SKM-1 (cell line): ENCODE results near the gene NCKAP5.
"Not testable (repeated sequence)": the region's sequence is repeated elsewhere in the genome, so short reads cannot be mapped to it uniquely, and the experiment has no call there.

Source experiments
- DNase-seq: peaks from one replicate; lab custom pipeline; 2025; ENCODE audit not compliant: unreplicated experiment; lab: John Stamatoyannopoulos, UW

NCKAP5 gene

GRCh38 chr2:133525090-133525489, 43.2 kb downstream of the NCKAP5 start:
- DNase-seq: no peak

DNA sequence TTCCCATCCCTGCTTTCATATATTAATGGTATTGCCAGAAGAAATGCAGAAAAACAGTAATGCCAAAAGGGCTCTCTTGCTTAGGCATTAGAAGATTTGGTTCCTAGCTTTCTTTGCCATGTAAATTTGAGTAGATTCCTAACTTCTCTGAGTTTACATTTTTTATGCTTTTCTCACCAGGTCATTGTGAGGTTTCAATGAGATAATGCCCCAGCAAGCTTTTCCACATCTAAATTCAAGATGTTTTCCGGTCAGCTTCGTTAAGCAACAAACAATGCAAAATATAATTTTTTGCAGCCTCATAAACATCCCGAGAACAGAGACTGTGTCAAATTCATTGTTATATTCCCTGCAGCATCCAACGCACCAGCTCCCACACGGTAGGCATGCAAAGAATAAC, 44.9 kb downstream of the NCKAP5 start:
- DNase-seq: no peak

- DNase-seq: no peak
These were observed 46.1 kb downstream of the NCKAP5 start for GRCh38 chr2:133522204-133522603.

- DNase-seq: no peak
These were observed 47.0 kb downstream of the NCKAP5 start for GRCh38 chr2:133521146-133521745.

GRCh38 chr2:133519677-133520076, 48.6 kb downstream of the NCKAP5 start:
- not testable (repeated sequence) for DNase-seq

DNA sequence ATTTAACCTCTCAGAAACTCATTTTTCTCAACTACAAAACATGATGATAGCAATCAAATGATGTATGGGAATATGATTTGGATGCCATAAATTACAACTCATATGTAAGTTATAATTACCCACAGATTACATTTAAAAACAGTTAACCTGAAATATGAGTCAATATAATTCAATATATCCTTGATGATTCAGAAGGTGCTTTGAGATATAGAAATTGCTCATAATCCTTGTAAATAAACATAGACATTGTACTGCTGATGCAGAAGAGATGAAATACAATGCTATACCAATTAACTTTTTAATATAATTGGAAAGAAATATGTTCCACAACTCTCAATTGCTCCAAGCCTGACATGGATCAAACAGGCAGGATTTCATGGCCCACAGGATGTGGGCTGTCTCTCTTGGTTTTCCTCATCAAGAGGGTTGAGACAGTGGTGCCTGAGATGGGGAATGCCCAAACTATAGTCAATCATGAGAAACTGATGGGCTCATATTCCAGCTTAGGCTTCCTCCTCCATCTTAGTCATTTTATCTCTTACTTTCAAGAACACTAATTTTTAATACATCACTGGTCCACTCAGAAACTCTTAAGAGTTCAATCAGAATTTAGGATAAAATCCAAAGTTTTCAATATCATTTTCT, 49.4 kb downstream of the NCKAP5 start:
- DNase-seq: no peak

DNA sequence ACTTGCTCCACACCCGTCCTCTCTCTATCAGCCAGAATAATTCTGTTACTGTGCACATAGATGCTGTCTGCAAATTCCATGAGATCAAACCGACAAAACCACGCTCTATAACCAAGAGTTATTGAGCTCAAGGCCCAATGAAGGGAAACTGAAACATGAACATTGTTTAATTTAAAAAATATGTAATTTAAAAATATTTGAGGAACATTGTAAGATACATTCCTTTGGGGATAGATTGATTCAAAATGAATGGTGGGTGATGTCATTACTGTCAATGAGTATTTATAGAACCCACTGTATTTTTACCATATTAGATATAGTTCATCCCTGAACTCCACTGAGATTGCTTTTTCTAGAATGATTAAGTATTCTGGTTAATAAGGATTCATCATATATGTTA, 50.4 kb downstream of the NCKAP5 start:
- DNase-seq: no peak

DNA sequence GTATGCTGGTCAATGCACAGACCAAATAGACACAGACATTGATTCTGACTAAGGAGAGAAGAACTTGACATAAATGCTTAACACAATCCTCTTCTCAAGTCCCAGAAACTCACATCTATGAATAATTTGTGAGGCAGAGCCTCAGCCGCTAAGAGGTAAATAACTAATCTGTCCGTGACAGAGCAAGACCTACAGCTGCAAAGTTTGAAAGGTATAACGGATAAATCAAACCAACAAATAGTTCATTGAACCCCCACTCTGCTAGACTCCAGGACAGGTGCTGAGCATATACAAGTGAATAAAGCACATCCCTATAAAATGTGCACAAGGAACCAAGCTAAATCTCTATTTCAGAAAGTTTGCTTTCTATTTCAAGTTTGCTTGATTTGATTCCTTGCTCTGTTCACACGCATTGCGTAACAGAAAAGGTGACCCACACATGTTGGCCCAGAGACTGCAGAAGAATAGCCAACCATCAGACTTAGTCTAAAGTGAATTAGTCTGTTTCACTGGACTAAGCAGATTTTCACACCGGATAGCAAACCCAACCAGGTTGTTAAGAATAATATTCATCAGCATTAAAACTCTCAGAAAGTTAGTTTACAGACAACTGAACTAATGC, 51.7 kb downstream of the NCKAP5 start:
- DNase-seq: no peak

GRCh38 chr2:133515271-133515670, 53.0 kb downstream of the NCKAP5 start:
- no peak for DNase-seq

- no peak for DNase-seq
These were observed 54.4 kb downstream of the NCKAP5 start for GRCh38 chr2:133513893-133514292.

- DNase-seq: no peak
These were observed 56.1 kb downstream of the NCKAP5 start for GRCh38 chr2:133512121-133512520.

DNA sequence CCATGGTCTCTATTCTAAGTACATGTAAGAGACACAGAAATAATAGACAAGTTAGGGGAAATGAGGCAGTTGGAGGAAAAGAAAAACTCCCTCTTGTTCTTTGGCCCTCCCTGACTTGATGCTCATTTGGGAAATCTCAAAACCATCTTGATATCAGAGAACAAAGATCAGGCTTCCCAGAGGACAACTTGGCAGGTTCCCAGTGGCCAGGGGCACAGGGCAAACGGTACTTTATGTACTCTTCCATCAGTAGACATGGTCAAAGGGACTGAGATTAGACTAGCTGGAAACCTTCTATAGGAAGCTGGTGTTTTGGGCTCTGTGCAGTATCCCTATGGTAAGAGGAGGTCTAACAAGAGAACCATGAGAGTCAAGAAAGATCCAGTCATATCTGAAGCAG, 56.6 kb downstream of the NCKAP5 start:
- no peak for DNase-seq

DNA sequence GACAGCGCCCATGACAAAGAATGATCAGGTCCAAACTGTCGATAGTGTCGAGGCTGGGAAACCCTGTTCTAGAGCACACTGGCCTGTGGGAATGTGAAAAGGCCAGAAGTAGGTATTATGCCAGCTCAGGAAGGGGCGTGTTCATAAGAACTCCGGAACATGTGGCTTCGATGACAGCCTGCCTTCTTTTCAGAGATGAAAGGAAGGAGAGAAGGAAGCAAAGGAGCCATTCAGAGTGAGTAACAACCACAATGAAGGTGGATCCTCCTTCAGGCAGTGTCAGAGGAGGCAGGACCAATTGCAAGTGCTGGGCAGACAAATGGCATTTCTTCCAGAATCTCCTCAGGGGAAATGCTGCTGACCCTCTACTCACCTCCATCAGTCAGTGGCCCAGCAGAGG, 58.5 kb downstream of the NCKAP5 start:
- DNase-seq: no peak

DNA sequence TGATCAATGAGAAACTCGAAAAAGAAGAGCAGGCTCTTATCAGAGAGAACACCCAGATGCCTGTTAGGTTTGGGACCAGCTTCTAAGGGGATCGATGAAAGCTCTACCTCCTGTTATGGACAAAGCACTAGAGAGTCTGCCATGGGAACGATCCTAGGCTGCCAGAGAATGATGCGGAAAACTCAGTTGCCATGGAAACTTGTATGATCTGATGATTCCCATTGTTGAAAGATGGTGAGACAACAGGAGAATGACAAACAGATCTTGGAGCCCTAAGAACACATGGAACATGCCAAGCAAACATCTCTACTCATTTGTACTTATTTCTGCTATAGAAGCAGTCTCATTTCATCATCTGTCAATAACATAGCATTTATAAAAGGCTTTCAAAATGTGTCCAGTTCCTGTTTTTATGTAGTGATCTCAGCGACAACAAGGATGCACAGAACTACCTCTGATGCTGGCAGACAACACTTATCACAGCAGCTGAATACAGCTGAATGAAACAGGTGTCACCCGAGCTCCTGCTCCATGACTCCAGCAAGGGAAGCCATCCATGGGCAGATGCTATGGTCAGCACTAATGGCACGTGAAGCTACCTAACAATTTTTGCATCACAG, 59.6 kb downstream of the NCKAP5 start:
- DNase-seq: no peak

GRCh38 chr2:133506996-133507395, 61.3 kb downstream of the NCKAP5 start:
- no peak for DNase-seq

GRCh38 chr2:133504566-133505505, 63.4 kb downstream of the NCKAP5 start:
- no peak for DNase-seq

DNA sequence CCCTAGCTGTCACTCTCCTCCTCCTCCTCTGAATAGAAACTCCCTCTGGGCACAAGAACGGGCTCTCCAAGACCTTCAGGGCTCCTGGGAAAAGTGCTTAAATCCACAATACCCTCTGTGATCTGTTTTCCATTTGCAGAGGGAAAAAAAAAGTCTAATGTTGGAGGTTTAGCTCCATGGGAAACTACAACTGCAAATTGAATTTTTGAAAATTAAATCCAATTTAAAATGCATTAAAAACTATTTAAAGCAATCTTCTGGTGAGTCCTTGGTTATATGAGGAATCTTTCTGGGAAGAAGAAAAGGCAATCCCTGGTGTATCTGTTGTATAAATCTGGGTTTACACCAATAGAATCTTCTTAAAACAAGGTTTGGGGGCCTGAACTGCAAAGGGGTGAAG, 64.3 kb downstream of the NCKAP5 start:
- no peak for DNase-seq

DNA sequence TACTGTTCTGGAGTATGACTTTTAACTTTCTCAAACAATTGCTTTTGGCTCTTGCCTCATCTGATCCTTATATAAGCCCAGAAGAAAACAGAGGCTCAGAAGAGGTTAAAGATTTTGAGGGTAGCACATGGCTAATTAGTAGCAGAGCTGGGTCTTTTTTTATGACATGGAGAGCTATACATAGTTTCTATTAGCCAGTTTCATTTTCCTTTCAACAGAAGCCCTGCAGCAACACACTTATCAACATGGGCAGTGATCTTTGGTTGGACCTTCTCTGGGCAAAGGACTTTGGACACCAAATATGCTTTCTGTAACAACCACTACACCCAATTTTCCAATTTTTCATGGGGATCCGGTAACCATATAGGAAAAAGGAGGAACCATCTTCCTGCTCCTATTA, 64.9 kb downstream of the NCKAP5 start:
- no peak for DNase-seq

DNA sequence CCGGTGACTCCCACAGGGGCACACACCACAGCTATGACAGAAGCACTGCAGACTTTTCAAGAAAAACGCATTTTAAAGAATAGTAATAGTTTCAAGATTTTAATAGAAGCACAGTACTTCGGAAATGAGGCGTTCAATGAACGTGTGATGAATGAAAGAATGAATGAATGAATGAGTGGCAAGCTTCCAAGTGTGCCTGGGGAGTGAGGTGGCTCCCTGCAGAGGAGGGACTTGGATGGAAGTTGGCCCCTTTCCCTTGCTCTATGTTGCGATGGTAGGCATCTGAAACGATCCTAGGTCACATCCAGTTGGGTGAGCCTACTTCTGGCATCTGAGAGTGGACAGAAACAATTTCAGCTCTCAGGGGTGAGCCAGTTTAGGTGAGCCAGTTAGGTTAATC, 65.6 kb downstream of the NCKAP5 start:
- DNase-seq: no peak

- no peak for DNase-seq
These were observed 67.3 kb downstream of the NCKAP5 start for GRCh38 chr2:133500917-133501316.
